HG03159 (cell line): Measurements from ENCODE around the gene NCR2.

Experiments used
- ATAC-seq: cut with Tn5 transposase; IDR thresholded peaks from one replicate; pipeline ENCODE4 v1.9.1; 2021; ENCODE audit warnings: mild to moderate bottlenecking, moderate library complexity; ENCODE audit not compliant: unreplicated experiment

NCR2 gene

GRCh38 chr6:41356825-41357224, 21.4 kb downstream of the NCR2 start:
- ATAC-seq = no peak

GRCh38 chr6:41358503-41358902, 23.1 kb downstream of the NCR2 start:
- no peak for ATAC-seq

- ATAC-seq = no peak
These were observed 24.4 kb downstream of the NCR2 start for GRCh38 chr6:41359617-41360313.

- no peak for ATAC-seq
These were observed 24.9 kb downstream of the NCR2 start for GRCh38 chr6:41360314-41360685.

GRCh38 chr6:41366150-41366549, 30.7 kb downstream of the NCR2 start:
- ATAC-seq = no peak

GRCh38 chr6:41367061-41367460, 31.7 kb downstream of the NCR2 start:
- ATAC-seq = no peak

- ATAC-seq = no peak
These were observed 32.3 kb downstream of the NCR2 start for GRCh38 chr6:41367700-41368099.

GRCh38 chr6:41370488-41371111, 35.2 kb downstream of the NCR2 start:
- no peak for ATAC-seq

GRCh38 chr6:41371461-41371991, 36.1 kb downstream of the NCR2 start:
- ATAC-seq = no peak

- no peak for ATAC-seq
These were observed 36.8 kb downstream of the NCR2 start for GRCh38 chr6:41371992-41372831.

GRCh38 chr6:41372832-41373626, 37.6 kb downstream of the NCR2 start:
- ATAC-seq = no peak

GRCh38 chr6:41373627-41373918, 38.2 kb downstream of the NCR2 start:
- no peak for ATAC-seq

GRCh38 chr6:41373919-41374617, 38.7 kb downstream of the NCR2 start:
- no peak for ATAC-seq

- no peak for ATAC-seq
These were observed 39.5 kb downstream of the NCR2 start for GRCh38 chr6:41374618-41375590.

GRCh38 chr6:41375598-41376151, 40.3 kb downstream of the NCR2 start:
- ATAC-seq = no peak

- ATAC-seq = no peak
These were observed 40.8 kb downstream of the NCR2 start for GRCh38 chr6:41376176-41376575.

GRCh38 chr6:41377071-41377470, 41.7 kb downstream of the NCR2 start:
- ATAC-seq = no peak

- ATAC-seq = no peak
These were observed 43.9 kb downstream of the NCR2 start for GRCh38 chr6:41379306-41379705.

GRCh38 chr6:41386594-41386993, 51.2 kb downstream of the NCR2 start:
- no peak for ATAC-seq
